Keratinocyte (primary cell): ENCODE measurements around the gene PGAP1. TPM values are rescaled to one million over a fixed set of nuclear protein-coding genes. Genes with fewer than 3 reads are reported as not detected.

Source experiments
- DNase-seq: peaks from one replicate; pipeline ENCODE4 v3.0.0-alpha.2; 2011; ENCODE audit warnings: low read depth, missing footprints, low spot score
- FAIRE-seq: peaks from 2 replicates; lab custom pipeline; 2011; peaks lifted over from hg19 to GRCh38; lab: Jason Lieb, UNC
- H2AFZ ChIP-seq: 2 replicates; pipeline ENCODE4 v1.6.0; 2012; ENCODE audit warnings: low read length, control low read depth, inconsistent platforms; ENCODE audit not compliant: control insufficient read depth
- H3K27ac ChIP-seq: 2 replicates; pipeline ENCODE4 v1.5.1; 2011; ENCODE audit warnings: low read length; ENCODE audit not compliant: control insufficient read depth, insufficient read depth
- H3K27me3 ChIP-seq: 3 replicates; pipeline ENCODE4 v1.6.0; 2011; ENCODE audit warnings: low read length; ENCODE audit not compliant: control insufficient read depth, insufficient read depth; ENCODE audit errors: extremely low read depth
- H3K36me3 ChIP-seq, 2 experiments: 2 replicates in 1 of 2; 3 replicates in 1 of 2; pipeline ENCODE4 v1.5.1; 2011; ENCODE audit warnings: low read length in 2 of 2, mild to moderate bottlenecking in 1 of 2; ENCODE audit not compliant: control insufficient read depth in 2 of 2, insufficient read depth in 2 of 2; ENCODE audit errors: extremely low read depth in 1 of 2
- H3K4me1 ChIP-seq: 3 replicates; pipeline ENCODE4 v1.5.1; 2011; ENCODE audit warnings: low read length; ENCODE audit not compliant: control insufficient read depth, insufficient read depth; ENCODE audit errors: extremely low read depth
- H3K4me2 ChIP-seq: 3 replicates; pipeline ENCODE4 v1.6.0; 2011; ENCODE audit warnings: low read depth, low read length; ENCODE audit not compliant: control insufficient read depth, insufficient read depth; ENCODE audit errors: extremely low read depth
- H3K4me3 ChIP-seq, 3 experiments: fragments of 200-600 bp in 1 of 3; sonication (generic) in 1 of 3; 2 replicates in 2 of 3; 3 replicates in 1 of 3; pipeline ENCODE4 v1.5.1; 2011 to 2016; ENCODE audit warnings: low read length in 3 of 3, mild to moderate bottlenecking in 3 of 3, control low read depth in 2 of 3, inconsistent platforms in 1 of 3, low read depth in 1 of 3, mixed read lengths in 1 of 3, mixed run types in 1 of 3, moderate library complexity in 1 of 3; ENCODE audit not compliant: control insufficient read depth in 2 of 3, insufficient read depth in 2 of 3; ENCODE audit errors: extremely low read depth in 1 of 3
- H3K79me2 ChIP-seq: 2 replicates; pipeline ENCODE4 v1.6.0; 2012; ENCODE audit warnings: low read length; ENCODE audit not compliant: control insufficient read depth, insufficient read depth
- H3K9ac ChIP-seq: 3 replicates; pipeline ENCODE4 v1.6.0; 2011; ENCODE audit warnings: low read length; ENCODE audit not compliant: control insufficient read depth, insufficient read depth; ENCODE audit errors: extremely low read depth
- H3K9me1 ChIP-seq: 3 replicates; pipeline ENCODE4 v1.6.0; 2011; ENCODE audit warnings: low read length; ENCODE audit not compliant: control insufficient read depth, insufficient read depth; ENCODE audit errors: extremely low read depth
- H3K9me3 ChIP-seq: 2 replicates; pipeline ENCODE4 v1.5.1; 2012; ENCODE audit warnings: low read depth, low read length; ENCODE audit not compliant: control insufficient read depth
- H4K20me1 ChIP-seq: 3 replicates; pipeline ENCODE4 v1.6.0; 2011; ENCODE audit warnings: low read length; ENCODE audit not compliant: control insufficient read depth, insufficient read depth; ENCODE audit errors: extremely low read depth
- EZH2 ChIP-seq: IDR thresholded peaks from one replicate; pipeline ENCODE4 v1.6.1; 2012; ENCODE audit warnings: inconsistent platforms, mild to moderate bottlenecking, low read length, moderate library complexity
- dilution Hi-C: fragments of 300-500 bp; cut with MboI; formaldehyde crosslinking; loops from one replicate; pipeline ENCODE4 v1.7.0; 2020; ENCODE audit warnings: low sequenced_read_pairs; ENCODE audit not compliant: extremely low pct_ligation_motif_present
- polyA plus RNA-seq, 5 experiments: library from polyadenylated mRNA; depleted of rRNA in 3 of 5; stranded (reverse) in 3 of 5; stranded (forward) in 1 of 5; unstranded in 1 of 5; fragments of >200 nt; gene quantifications; 1 replicate in 1 of 5; 2 replicates in 3 of 5; 3 replicates in 1 of 5; pipeline versions ENCODE4 v1.2.1 to v1.2.3, GENCODE V29; 2011 to 2012; ENCODE audit warnings: missing spikeins in 2 of 5, low read depth in 1 of 5, low replicate concordance in 1 of 5
- TF ChIP-seq, protein P1 (sequence below), 3 experiments: IDR thresholded peaks in 1 of 3; conservative IDR thresholded peaks in 1 of 3; optimal IDR thresholded peaks in 1 of 3; 2 replicates in 2 of 3; 3 replicates in 1 of 3; pipeline versions ENCODE3 to v1.5.1; 2011; ENCODE audit warnings: low read length in 3 of 3, mild to moderate bottlenecking in 3 of 3, moderate library complexity in 2 of 3, control low read depth in 1 of 3, inconsistent platforms in 1 of 3; ENCODE audit not compliant: insufficient read depth in 2 of 3; ENCODE audit errors: extremely low read depth in 1 of 3

The PGAP1 gene
- polyA plus RNA-seq, 1 donor (not counting 4 experiments of a cell fraction or from before 2014, with no cell fraction given), result 7.1 TPM

GRCh38 chr2:196840171-196840570 is 86.3 kb downstream of the PGAP1 start:
- Histone ChIP-seq H3K4me2 (no peak overlapping the region), H3K4me1 (peaks cover 7% of the 10 kb centered on the region), H3K9me1 (no peaks in the 10 kb centered on the region), H3K36me3 (peaks cover 1 to 5% of the 10 kb centered on the region in 2 experiments), H3K4me3 (no peak overlapping the region), H2AFZ (no peak overlapping the region), H3K9me3 (no peaks in the 10 kb centered on the region), H3K79me2 (no peaks in the 10 kb centered on the region), H3K27ac (no peak overlapping the region), H3K9ac (no peak overlapping the region), H4K20me1 (no peaks in the 10 kb centered on the region), H3K27me3 (no peaks in the 10 kb centered on the region)
- no peak for TF ChIP-seq EZH2
- TF ChIP-seq, protein P1, sequence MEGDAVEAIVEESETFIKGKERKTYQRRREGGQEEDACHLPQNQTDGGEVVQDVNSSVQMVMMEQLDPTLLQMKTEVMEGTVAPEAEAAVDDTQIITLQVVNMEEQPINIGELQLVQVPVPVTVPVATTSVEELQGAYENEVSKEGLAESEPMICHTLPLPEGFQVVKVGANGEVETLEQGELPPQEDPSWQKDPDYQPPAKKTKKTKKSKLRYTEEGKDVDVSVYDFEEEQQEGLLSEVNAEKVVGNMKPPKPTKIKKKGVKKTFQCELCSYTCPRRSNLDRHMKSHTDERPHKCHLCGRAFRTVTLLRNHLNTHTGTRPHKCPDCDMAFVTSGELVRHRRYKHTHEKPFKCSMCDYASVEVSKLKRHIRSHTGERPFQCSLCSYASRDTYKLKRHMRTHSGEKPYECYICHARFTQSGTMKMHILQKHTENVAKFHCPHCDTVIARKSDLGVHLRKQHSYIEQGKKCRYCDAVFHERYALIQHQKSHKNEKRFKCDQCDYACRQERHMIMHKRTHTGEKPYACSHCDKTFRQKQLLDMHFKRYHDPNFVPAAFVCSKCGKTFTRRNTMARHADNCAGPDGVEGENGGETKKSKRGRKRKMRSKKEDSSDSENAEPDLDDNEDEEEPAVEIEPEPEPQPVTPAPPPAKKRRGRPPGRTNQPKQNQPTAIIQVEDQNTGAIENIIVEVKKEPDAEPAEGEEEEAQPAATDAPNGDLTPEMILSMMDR (optimal IDR thresholded peaks at IDR 0.05 in 1 of 3, IDR thresholded peaks at IDR 0.05 in 1 of 3, conservative IDR thresholded peaks at IDR 0.05 in 1 of 3; ENCODE audit: extremely low read depth in 1 of 3, insufficient read depth in 2 of 3, low read length in 3 of 3), result no peak
- FAIRE-seq (no peak), DNase-seq (no peak)
- dilution Hi-C loops, result no loop called here

GRCh38 chr2:196839574-196839973 is 86.9 kb downstream of the PGAP1 start:
- Histone ChIP-seq H3K79me2 (no peaks in the 10 kb centered on the region), H2AFZ (no peak overlapping the region), H3K27me3 (no peaks in the 10 kb centered on the region), H3K9me3 (no peaks in the 10 kb centered on the region), H3K36me3 (peaks cover 1 to 5% of the 10 kb centered on the region in 2 experiments), H3K4me3 (no peak overlapping the region), H3K27ac (no peak overlapping the region), H3K4me2 (no peak overlapping the region), H4K20me1 (no peaks in the 10 kb centered on the region), H3K9ac (no peak overlapping the region), H3K9me1 (no peaks in the 10 kb centered on the region), H3K4me1 (peaks cover 7% of the 10 kb centered on the region)
- DNase-seq (no peak), FAIRE-seq (no peak)
- TF ChIP-seq EZH2, result no peak
- TF ChIP-seq, protein P1 (optimal IDR thresholded peaks at IDR 0.05 in 1 of 3, IDR thresholded peaks at IDR 0.05 in 1 of 3, conservative IDR thresholded peaks at IDR 0.05 in 1 of 3; ENCODE audit: extremely low read depth in 1 of 3, insufficient read depth in 2 of 3, low read length in 3 of 3), result no peak
- dilution Hi-C loops, result no loop called here
